K562 (cell line): ENCODE data around the gene COQ5. TPM values are rescaled to one million over a fixed set of nuclear protein-coding genes. Genes with fewer than 3 reads are reported as not detected.

Source experiments
- BACH1 ChIP-seq: fragments of 200-800 bp; sonication (Bioruptor generic); IDR thresholded peaks from 2 replicates; pipeline ENCODE4 v1.6.1; 2016; ENCODE audit warnings: missing genetic modification characterization, missing compliant biosample characterization
- BRD4 ChIP-seq: fragments of 200-600 bp; sonication (generic); IDR thresholded peaks from 2 replicates; pipeline ENCODE4 v1.6.1; 2017; ENCODE audit warnings: inconsistent platforms
- EGR1 ChIP-seq: fragments of 450-650 bp; conservative IDR thresholded peaks from 2 replicates; pipeline ENCODE4 v1.6.1; 2017; ENCODE audit warnings: mild to moderate bottlenecking
- HNRNPK ChIP-seq: fragments of 200-400 bp; formaldehyde crosslinking; IDR thresholded peaks from one replicate; pipeline ENCODE4 v1.6.1; 2018; ENCODE audit warnings: mild to moderate bottlenecking, low read depth, low read length; ENCODE audit not compliant: poor library complexity, severe bottlenecking
- LARP7 ChIP-seq: fragments of 450-650 bp; IDR thresholded peaks from 2 replicates; pipeline ENCODE4 v1.6.1; 2016
- MNT ChIP-seq, 2 experiments: fragments of 450-650 bp; conservative IDR thresholded peaks; 2 replicates each; pipeline ENCODE4 v1.6.1; 2017; ENCODE audit warnings: mild to moderate bottlenecking in 2 of 2, moderate library complexity in 2 of 2
- MYC ChIP-seq, 2 experiments: fragments of 250-450 bp in 1 of 2; sonication (Bioruptor Pico) in 1 of 2; IDR thresholded peaks; 2 replicates each; pipeline versions ENCODE4 v1.5.1 to v1.6.1; 2012 to 2021; ENCODE audit warnings: low read depth in 2 of 2, borderline replicate concordance in 1 of 2, improper control_type of control experiment in 1 of 2, low read length in 1 of 2, mild to moderate bottlenecking in 1 of 2, moderate library complexity in 1 of 2
- NBN ChIP-seq: fragments of 450-650 bp; IDR thresholded peaks from 2 replicates; pipeline ENCODE4 v1.6.1; 2016; ENCODE audit warnings: low read depth, mild to moderate bottlenecking
- NR1H2 ChIP-seq: sonication (generic); formaldehyde crosslinking; IDR thresholded peaks from 2 replicates; pipeline ENCODE4 v1.4.0; 2020; ENCODE audit warnings: mild to moderate bottlenecking, missing genetic modification reagents
- PTBP1 ChIP-seq: fragments of 200-400 bp; formaldehyde crosslinking; IDR thresholded peaks from 2 replicates; pipeline ENCODE4 v1.6.1; 2017; ENCODE audit warnings: low read depth, low read length
- PYGO2 ChIP-seq: fragments of 450-650 bp; IDR thresholded peaks from 2 replicates; pipeline ENCODE4 v1.6.1; 2016; ENCODE audit warnings: mild to moderate bottlenecking, missing genetic modification characterization, moderate library complexity, missing compliant biosample characterization
- VEZF1 ChIP-seq: fragments of 200-800 bp; sonication (Bioruptor generic); IDR thresholded peaks from 2 replicates; pipeline ENCODE4 v1.6.1; 2017; ENCODE audit warnings: missing genetic modification characterization, missing compliant biosample characterization
- ZFP36 ChIP-seq: fragments of 150-350 bp; IDR thresholded peaks from 2 replicates; pipeline ENCODE4 v1.6.1; 2018; ENCODE audit warnings: low read length, low read depth; ENCODE audit not compliant: partially characterized antibody
- ZNF134 ChIP-seq: fragments of 250-450 bp; sonication (Bioruptor Pico); conservative IDR thresholded peaks from 2 replicates; pipeline ENCODE4 v1.4.0; 2020
- ZNF436 ChIP-seq: fragments of 250-450, 450-650 bp; sonication (Bioruptor Pico); formaldehyde crosslinking; IDR thresholded peaks from 2 replicates; pipeline ENCODE4 v1.7.0; 2020; ENCODE audit warnings: mild to moderate bottlenecking
- ZNF699 ChIP-seq: fragments of 250-450 bp; sonication (Bioruptor Pico); IDR thresholded peaks from 2 replicates; pipeline ENCODE4 v1.8.0; 2021; ENCODE audit warnings: mild to moderate bottlenecking, moderate library complexity; ENCODE audit not compliant: insufficient replicate concordance
- ZNF780A ChIP-seq: fragments of 250-450 bp; sonication (Bioruptor Pico); IDR thresholded peaks from 2 replicates; pipeline ENCODE4 v1.5.0; 2021; ENCODE audit warnings: mild to moderate bottlenecking
- polyA plus RNA-seq, 8 experiments: library from polyadenylated mRNA; depleted of rRNA in 4 of 8; stranded (reverse) in 5 of 8; unstranded in 3 of 8; fragments of >200 nt; fragmentation: Nextera tagmentation in 2 of 8; fragmentation: Illumina TruSeq in 1 of 8; extraction: Ambion mirVana in 2 of 8; extraction: Trizol in 1 of 8; gene quantifications; 2 replicates each; pipeline versions ENCODE4 v1.2.1 to v1.2.3, GENCODE V29; 2011 to 2014; ENCODE audit warnings: inconsistent platforms in 1 of 8, missing spikeins in 1 of 8
- total RNA-seq, 7 experiments: library from RNA; depleted of rRNA in 6 of 7; stranded (reverse); fragments of >200 nt in 6 of 7; fragmentation: Illumina TruSeq in 2 of 7; extraction: Trizol in 2 of 7; gene quantifications; 2 replicates each; pipeline versions ENCODE4 v1.2.1 to v1.2.3, GENCODE V29; 2011 to 2021; ENCODE audit warnings: low replicate concordance in 1 of 7
- TF ChIP-seq, protein P1 (sequence below): fragments of 250-450 bp; sonication (Bioruptor Pico); IDR thresholded peaks from 2 replicates; pipeline ENCODE4 v1.4.0; 2020; ENCODE audit warnings: mild to moderate bottlenecking, moderate library complexity, borderline replicate concordance
- TF ChIP-seq, protein P2 (sequence below): fragments of 250-450 bp; sonication (Bioruptor Pico); IDR thresholded peaks from 2 replicates; pipeline ENCODE4 v1.5.1; 2021; ENCODE audit warnings: mild to moderate bottlenecking
- TF ChIP-seq, protein P3 (sequence below), 2 experiments: fragments of 450-650 bp in 1 of 2; sonication (generic) in 1 of 2; formaldehyde crosslinking in 1 of 2; IDR thresholded peaks in 1 of 2; conservative IDR thresholded peaks in 1 of 2; 2 replicates each; pipeline versions ENCODE4 v1.6.1 to v1.8.1; 2016 to 2023; ENCODE audit warnings: mild to moderate bottlenecking in 2 of 2, moderate library complexity in 2 of 2, inconsistent platforms in 1 of 2, missing genetic modification reagents in 1 of 2

The COQ5 gene
- total and polyA plus RNA-seq, 9 of the 15 experiments (the other 6 are each of a cell fraction or from before 2014, with no cell fraction given): 19.2 to 59.7 (median 30.4) TPM

GRCh38 chr12:120540445-120540844 is 11.5 kb upstream of the COQ5 start (continued):
- TF ChIP-seq, protein P1, sequence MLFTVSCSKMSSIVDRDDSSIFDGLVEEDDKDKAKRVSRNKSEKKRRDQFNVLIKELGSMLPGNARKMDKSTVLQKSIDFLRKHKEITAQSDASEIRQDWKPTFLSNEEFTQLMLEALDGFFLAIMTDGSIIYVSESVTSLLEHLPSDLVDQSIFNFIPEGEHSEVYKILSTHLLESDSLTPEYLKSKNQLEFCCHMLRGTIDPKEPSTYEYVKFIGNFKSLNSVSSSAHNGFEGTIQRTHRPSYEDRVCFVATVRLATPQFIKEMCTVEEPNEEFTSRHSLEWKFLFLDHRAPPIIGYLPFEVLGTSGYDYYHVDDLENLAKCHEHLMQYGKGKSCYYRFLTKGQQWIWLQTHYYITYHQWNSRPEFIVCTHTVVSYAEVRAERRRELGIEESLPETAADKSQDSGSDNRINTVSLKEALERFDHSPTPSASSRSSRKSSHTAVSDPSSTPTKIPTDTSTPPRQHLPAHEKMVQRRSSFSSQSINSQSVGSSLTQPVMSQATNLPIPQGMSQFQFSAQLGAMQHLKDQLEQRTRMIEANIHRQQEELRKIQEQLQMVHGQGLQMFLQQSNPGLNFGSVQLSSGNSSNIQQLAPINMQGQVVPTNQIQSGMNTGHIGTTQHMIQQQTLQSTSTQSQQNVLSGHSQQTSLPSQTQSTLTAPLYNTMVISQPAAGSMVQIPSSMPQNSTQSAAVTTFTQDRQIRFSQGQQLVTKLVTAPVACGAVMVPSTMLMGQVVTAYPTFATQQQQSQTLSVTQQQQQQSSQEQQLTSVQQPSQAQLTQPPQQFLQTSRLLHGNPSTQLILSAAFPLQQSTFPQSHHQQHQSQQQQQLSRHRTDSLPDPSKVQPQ (CRISPR knock-in tag): no peak
- TF ChIP-seq BACH1 (tag): 0 out of 2 replicates have a peak, but pooled peaks have one; percentile 61
- TF ChIP-seq LARP7: no peak
- peak in 1 of 2 experiments; percentile 74; a peak in 3 of 4 replicates for TF ChIP-seq MNT (conservative IDR thresholded peaks at IDR 0.05)
- TF ChIP-seq EGR1: no peak
- no peak for TF ChIP-seq ZNF780A (CRISPR knock-in tag)
- peak; percentile 68 for TF ChIP-seq VEZF1 (CRISPR knock-in tag)
- TF ChIP-seq MYC (IDR thresholded peaks at IDR 0.05; ENCODE audit: low read depth, low read length): peak; percentile 39; the same call in 1 of the 2 replicates
- TF ChIP-seq MYC (CRISPR knock-in tag; IDR thresholded peaks at IDR 0.05; ENCODE audit: borderline replicate concordance, low read depth): no peak
- no peak for TF ChIP-seq BRD4
- TF ChIP-seq ZNF436 (CRISPR knock-in tag): no peak
- TF ChIP-seq, protein P2, sequence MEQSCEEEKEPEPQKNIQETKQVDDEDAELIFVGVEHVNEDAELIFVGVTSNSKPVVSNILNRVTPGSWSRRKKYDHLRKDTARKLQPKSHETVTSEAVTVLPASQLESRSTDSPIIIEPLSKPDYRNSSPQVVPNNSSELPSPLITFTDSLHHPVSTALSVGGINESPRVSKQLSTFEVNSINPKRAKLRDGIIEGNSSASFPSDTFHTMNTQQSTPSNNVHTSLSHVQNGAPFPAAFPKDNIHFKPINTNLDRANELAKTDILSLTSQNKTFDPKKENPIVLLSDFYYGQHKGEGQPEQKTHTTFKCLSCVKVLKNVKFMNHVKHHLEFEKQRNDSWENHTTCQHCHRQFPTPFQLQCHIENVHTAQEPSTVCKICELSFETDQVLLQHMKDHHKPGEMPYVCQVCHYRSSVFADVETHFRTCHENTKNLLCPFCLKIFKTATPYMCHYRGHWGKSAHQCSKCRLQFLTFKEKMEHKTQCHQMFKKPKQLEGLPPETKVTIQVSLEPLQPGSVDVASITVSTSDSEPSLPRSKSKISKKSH (CRISPR knock-in tag): no peak
- no peak for TF ChIP-seq ZNF699
- TF ChIP-seq, protein P3, sequence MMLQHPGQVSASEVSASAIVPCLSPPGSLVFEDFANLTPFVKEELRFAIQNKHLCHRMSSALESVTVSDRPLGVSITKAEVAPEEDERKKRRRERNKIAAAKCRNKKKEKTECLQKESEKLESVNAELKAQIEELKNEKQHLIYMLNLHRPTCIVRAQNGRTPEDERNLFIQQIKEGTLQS (IDR thresholded peaks at IDR 0.05): peak; percentile 78; the same call in 1 of the 2 replicates
- TF ChIP-seq, protein P3 (CRISPR knock-in tag; conservative IDR thresholded peaks at IDR 0.05): 0 out of 2 replicates have a peak, but pooled peaks have one; percentile 19
- no peak for TF ChIP-seq HNRNPK
- peak; percentile 85 for TF ChIP-seq PYGO2 (tag)
- no peak for TF ChIP-seq ZNF134 (CRISPR knock-in tag)
- no peak for TF ChIP-seq NR1H2 (CRISPR knock-in tag)
- TF ChIP-seq NBN: peak; percentile 98
- no peak for TF ChIP-seq PTBP1
- TF ChIP-seq ZFP36: no peak
